HG03460 (cell line): ENCODE data around the gene TYW5.
"Not testable (repeated sequence)": the region's sequence is repeated elsewhere in the genome, so short reads cannot be mapped to it uniquely, and the experiment has no call there.

Source experiments
- ATAC-seq: cut with Tn5 transposase; IDR thresholded peaks from one replicate; pipeline ENCODE4 v1.9.1; 2021; ENCODE audit not compliant: unreplicated experiment

The TYW5 gene

GRCh38 chr2:199923924-199924323 is 31.4 kb downstream of the TYW5 start:
- ATAC-seq: no peak

GRCh38 chr2:199922856-199923255 is 32.4 kb downstream of the TYW5 start:
- no peak for ATAC-seq

GRCh38 chr2:199916980-199917379 is 38.3 kb downstream of the TYW5 start:
- ATAC-seq: no peak

GRCh38 chr2:199914372-199914958 is 40.8 kb downstream of the TYW5 start:
- ATAC-seq: no peak

GRCh38 chr2:199912553-199913114 is 42.7 kb downstream of the TYW5 start:
- ATAC-seq: not testable (repeated sequence)

GRCh38 chr2:199911877-199912161 is 43.5 kb downstream of the TYW5 start:
- ATAC-seq: no peak

GRCh38 chr2:199911052-199911876 is 44.0 kb downstream of the TYW5 start, which contains the start of gene C2orf69:
TSS of gene C2orf69 (plus strand) at chr2:199911293. CDS start at chr2:199911439, 146 bp downstream.
- peak; percentile 89 for ATAC-seq

GRCh38 chr2:199910338-199911051 is 44.8 kb downstream of the TYW5 start:
- ATAC-seq: no peak

GRCh38 chr2:199907008-199907714 is 48.1 kb downstream of the TYW5 start:
- no peak for ATAC-seq

- no peak for ATAC-seq
These were observed 52.2 kb downstream of the TYW5 start for GRCh38 chr2:199903111-199903510.

GRCh38 chr2:199902486-199903110 is 52.7 kb downstream of the TYW5 start:
- no peak for ATAC-seq

GRCh38 chr2:199901942-199902341 is 53.3 kb downstream of the TYW5 start:
- ATAC-seq: no peak

- no peak for ATAC-seq
These were observed 58.7 kb downstream of the TYW5 start for GRCh38 chr2:199896617-199897016.

GRCh38 chr2:199895406-199895805 is 59.9 kb downstream of the TYW5 start:
- no peak for ATAC-seq

- ATAC-seq: no peak
These were observed 71.6 kb downstream of the TYW5 start for GRCh38 chr2:199883474-199884212.

GRCh38 chr2:199882667-199883066 is 72.6 kb downstream of the TYW5 start:
- no peak for ATAC-seq
